ENCODE results near the gene PCDHB14. TPM values are rescaled to one million over a fixed set of nuclear protein-coding genes. Genes with fewer than 3 reads are reported as not detected.

Gene PCDHB14
- total and polyA plus RNA-seq, 2 donors from 2014 or later: 2.0 to 6.2 TPM

GRCh38 chr5:141250576-141250975 lies 27.4 kb downstream of the PCDHB14 start:
- FAIRE-seq (no peak), DNase-seq (no peak)
- intact Hi-C loops (cut with DNase I): no loop called here
- Histone ChIP-seq H3K4me1 (ENCODE audit: control insufficient read depth in 2 of 3, insufficient read depth in 2 of 3, low read depth in 1 of 3, low read length in 3 of 3) (no peaks in the 10 kb centered on the region), H3K27ac (ENCODE audit: low read depth in 2 of 2, low read length in 2 of 2) (no peak overlapping the region), H3K9me3 (ENCODE audit: control insufficient read depth in 2 of 3, insufficient read depth in 1 of 3, low read length in 3 of 3) (peaks cover 0 to 84% (median 36%) of the 10 kb centered on the region in 3 donors), H3K27me3 (ENCODE audit: control insufficient read depth, insufficient read depth, low read length) (no peaks in the 10 kb centered on the region), H3K36me3 (ENCODE audit: control insufficient read depth in 2 of 3, insufficient read depth in 3 of 3, low read length in 3 of 3) (no peaks in the 10 kb centered on the region), H3K4me3 (ENCODE audit: low read length in 3 of 3) (no peak overlapping the region), H3K9ac (ENCODE audit: low read length in 3 of 3) (no peak overlapping the region)
- no peak for TF ChIP-seq CTCF (IDR thresholded peaks at IDR 0.05; ENCODE audit: borderline replicate concordance, extremely low read depth, insufficient read depth)

- Histone ChIP-seq H3K9me3 (ENCODE audit: control insufficient read depth in 2 of 3, insufficient read depth in 1 of 3, low read length in 3 of 3) (peaks cover 7 to 82% (median 41%) of the 10 kb centered on the region in 3 donors), H3K27ac (ENCODE audit: low read depth in 2 of 2, low read length in 2 of 2) (no peak overlapping the region), H3K4me1 (ENCODE audit: control insufficient read depth in 2 of 3, insufficient read depth in 2 of 3, low read depth in 1 of 3, low read length in 3 of 3) (no peaks in the 10 kb centered on the region), H3K36me3 (ENCODE audit: control insufficient read depth in 2 of 3, insufficient read depth in 3 of 3, low read length in 3 of 3) (no peaks in the 10 kb centered on the region), H3K4me3 (ENCODE audit: low read length in 3 of 3) (no peak overlapping the region), H3K27me3 (ENCODE audit: control insufficient read depth, insufficient read depth, low read length) (no peaks in the 10 kb centered on the region), H3K9ac (ENCODE audit: low read length in 3 of 3) (no peak overlapping the region)
- no peak for DNase-seq
- FAIRE-seq: no peak
- no peak for TF ChIP-seq CTCF (IDR thresholded peaks at IDR 0.05; ENCODE audit: borderline replicate concordance, extremely low read depth, insufficient read depth)
- intact Hi-C loops (cut with DNase I): no loop called here
These were observed 35.3 kb downstream of the PCDHB14 start for GRCh38 chr5:141258464-141258863.

- Histone ChIP-seq H3K27me3 (ENCODE audit: control insufficient read depth, insufficient read depth, low read length) (no peaks in the 10 kb centered on the region), H3K4me1 (ENCODE audit: control insufficient read depth in 2 of 3, insufficient read depth in 2 of 3, low read depth in 1 of 3, low read length in 3 of 3) (no peaks in the 10 kb centered on the region), H3K9ac (ENCODE audit: low read length in 3 of 3) (no peak overlapping the region), H3K27ac (ENCODE audit: low read depth in 2 of 2, low read length in 2 of 2) (no peak overlapping the region), H3K4me3 (ENCODE audit: low read length in 3 of 3) (no peak overlapping the region), H3K36me3 (ENCODE audit: control insufficient read depth in 2 of 3, insufficient read depth in 3 of 3, low read length in 3 of 3) (no peaks in the 10 kb centered on the region), H3K9me3 (ENCODE audit: control insufficient read depth in 2 of 3, insufficient read depth in 1 of 3, low read length in 3 of 3) (peaks cover 7 to 82% (median 41%) of the 10 kb centered on the region in 3 donors)
- FAIRE-seq (no peak), DNase-seq (no peak)
- intact Hi-C loops (cut with DNase I): no loop called here
- TF ChIP-seq CTCF (IDR thresholded peaks at IDR 0.05; ENCODE audit: borderline replicate concordance, extremely low read depth, insufficient read depth): no peak
These were observed 35.8 kb downstream of the PCDHB14 start for GRCh38 chr5:141258948-141259347.
